Measurements from ENCODE around the gene GBA2.

Gene GBA2

DNA sequence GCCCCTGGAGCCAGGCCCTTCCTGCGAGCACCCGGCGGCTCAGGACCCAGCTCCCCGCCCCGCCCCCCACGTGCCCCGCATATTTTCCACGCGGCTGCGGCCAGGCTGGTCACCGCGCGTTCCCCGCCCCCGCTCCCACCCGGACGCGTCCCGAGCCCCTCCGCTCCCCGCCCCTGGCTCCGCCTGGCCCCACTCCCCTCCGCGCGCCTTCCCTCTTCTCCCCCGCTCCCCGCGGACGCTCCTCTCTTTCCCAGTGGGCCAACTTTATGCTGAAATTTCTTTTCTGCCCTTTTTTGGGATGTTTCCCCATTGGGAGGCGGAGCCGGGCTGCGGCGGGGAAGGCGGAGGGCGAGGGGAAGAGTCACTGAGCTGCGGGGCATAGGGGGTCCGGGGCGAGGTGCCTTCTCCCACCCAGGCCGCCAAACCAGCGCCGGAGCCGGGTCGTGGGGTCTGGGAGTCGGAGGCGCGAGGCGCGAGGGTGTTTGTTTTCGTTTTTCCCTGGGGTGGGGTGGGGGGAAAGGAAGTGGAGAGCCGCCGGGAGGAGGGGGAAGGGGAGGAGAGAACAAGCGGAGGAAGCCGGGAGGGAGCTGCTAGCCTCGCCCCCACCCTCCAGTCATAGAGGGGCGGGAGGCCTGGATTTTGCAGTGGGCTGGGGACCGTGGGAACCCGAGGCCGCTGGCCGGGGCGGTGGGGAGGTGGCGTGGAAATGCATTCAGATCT, 58.3 kb downstream of the GBA2 start:
- DNase-seq (ENCODE audit: low spot score), result peak; percentile 82

DNA sequence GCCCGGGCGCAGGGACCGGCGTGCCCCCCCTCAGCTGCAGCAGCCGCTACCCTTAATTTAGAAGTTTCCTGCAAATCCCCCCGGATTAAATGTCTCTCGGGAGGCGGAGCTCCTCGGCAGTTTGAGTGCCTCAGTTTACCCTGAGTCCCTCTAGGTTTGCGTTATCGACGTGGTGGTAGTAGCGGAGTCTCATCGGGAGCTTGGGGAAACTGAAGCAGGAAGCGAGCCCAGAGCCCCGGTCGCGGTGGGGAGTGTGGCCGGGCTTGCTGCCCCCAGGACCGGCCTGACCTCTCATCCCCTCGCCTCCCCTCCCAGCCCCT, 58.8 kb downstream of the GBA2 start:
- DNase-seq (ENCODE audit: low spot score), result no peak

DNA sequence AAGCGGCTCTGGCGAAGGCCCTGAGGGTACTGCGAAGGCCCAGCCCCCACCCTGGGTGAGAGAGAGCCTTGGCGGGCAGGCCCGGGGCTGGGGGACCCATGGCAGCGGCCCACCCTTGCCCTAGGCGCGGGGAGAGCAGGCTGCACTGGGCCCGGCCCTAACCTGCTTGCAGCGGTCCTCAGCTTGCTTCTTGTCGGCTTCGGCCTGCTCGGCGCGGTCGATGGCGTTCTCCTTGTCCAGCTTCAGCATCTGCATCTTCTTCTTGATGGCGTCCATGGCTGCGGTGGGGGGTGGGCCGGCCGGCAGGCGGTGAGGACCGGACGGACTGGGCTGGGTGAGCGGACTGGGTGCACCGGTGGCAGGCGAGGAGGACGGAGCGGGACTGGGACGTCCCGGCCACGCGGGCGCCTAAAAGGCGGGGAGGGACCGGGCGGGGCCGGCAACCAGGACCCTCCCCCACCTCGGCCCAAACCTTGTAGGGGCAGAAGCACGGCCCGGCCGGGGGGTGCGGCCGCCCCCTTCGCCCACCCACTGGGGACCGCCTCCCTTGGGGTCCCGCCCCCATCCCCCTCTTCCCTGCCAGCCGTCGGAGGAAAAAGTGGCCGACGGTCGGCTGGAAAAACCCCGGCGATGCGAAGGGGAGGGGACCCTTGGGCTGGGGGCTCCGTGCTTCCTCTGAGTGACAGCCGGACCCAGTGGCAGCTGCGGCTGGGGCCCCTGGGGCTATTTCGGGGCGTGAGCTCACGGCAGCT, 59.3 kb downstream of the GBA2 start, which contains the start of gene TPM2:
TPM2 (minus strand) TSS at position 384 of the 752 bp plus-strand sequence; CDS start at position 276, 108 bp downstream.
- DNase-seq (ENCODE audit: low spot score), result peak; percentile 93

DNA sequence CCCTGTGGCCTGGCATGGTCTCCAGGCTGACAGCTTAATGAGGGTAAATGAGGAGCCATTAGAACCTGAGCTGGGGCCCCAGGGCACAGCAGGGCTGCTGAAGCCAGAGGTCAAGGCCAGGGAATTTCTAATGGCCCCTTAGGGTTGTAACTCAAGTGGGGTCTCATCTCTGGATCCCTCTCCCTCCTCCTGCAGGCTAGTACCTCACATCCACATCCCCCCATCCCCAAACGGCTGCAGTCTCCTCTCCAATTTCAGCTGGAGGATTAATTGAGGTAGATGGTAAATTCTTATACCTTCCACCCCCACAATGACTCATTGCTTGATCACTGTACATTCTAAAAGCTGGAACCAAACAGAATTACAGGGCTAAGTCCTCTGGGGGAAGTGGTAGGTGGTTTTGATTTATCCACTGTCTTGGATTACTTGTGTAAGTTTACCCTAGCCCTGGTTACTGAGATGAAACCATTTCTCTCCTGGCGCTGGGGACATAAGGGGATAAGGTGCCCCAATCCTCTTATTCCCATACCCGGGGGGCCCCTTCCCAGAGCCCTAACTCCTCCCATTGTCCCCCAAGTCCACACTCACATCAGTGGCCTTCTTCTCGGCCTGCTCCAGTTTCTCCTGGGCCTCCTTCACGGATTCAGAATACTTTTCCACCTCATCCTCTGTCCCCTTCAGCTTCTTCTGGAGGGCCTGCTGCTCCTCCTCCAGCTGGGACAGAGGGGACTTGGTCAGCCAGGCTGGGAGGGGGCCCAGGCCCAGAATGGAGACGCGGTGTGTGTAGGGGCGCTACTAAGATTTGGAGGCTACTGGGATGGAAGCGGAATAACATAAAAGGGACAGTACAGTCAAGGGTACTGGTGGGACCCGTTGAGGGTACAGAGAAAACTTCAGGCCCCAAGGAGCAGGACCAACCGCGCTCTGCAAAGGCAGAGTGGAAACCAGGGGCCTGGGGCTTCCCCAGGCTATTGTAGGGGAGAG, 60.2 kb downstream of the GBA2 start:
- DNase-seq (ENCODE audit: low spot score), result peak; percentile 72

DNA sequence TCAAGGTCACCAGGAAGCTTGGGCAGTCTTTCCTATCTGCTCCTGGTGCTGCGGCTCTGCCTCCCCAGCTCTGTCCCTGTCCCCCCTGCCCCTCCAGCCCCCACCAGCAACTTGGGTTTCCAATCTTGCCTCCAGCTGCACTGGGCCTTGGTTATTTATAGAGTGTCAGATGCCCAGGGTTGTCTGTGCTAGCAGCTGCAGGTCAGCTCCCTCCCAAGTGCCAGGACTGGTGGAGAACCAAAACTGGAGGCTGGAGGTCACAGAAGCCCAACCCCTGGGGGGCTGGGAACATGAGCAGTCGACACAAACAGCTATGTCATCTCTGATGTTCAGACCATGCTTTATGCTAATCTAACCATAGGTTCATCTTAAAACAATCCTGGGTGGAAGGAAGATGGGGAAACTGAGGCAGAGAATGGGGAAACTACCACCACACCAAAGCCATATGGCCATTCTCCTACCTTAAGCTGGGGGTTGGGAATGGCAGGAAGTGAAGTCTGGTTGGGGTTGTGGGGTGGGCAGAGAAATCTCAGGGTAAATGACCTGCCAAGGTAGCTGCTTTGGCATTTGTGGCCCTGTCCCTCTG, 61.0 kb downstream of the GBA2 start:
- DNase-seq (ENCODE audit: low spot score), result no peak

DNA sequence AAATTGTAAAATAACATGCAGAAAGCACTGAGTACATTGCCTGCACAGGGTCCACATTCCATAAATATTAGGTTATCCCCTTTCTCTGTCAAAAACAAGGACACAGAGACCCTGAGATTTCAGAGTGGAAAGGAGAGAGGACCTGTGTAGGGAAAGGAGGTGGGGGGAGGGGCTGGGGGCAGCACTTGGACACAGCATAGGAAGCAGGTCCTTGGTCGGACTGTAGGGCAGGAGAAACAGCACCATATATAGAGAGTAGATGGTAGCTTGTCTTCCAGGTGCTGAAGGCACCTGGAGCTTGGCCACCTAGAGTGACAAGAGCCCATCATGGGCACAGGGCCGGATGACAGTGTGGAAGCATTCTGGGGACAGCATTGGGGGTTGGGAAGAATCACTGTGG, 61.7 kb downstream of the GBA2 start:
- no peak for DNase-seq (ENCODE audit: low spot score)

Measured in AG08395 (cell line).